IMR-90 (cell line): ENCODE results near the gene TEC. TPM values are rescaled to one million over a fixed set of nuclear protein-coding genes. Genes with fewer than 3 reads are reported as not detected.

Experiments
- ATAC-seq: fragments of 200-7000 bp; cut with Tn5 transposase; 2 replicates; pipeline ENCODE4 v1.9.1; 2020; ENCODE audit warnings: low read depth, mild to moderate bottlenecking, moderate library complexity
- BruUV-seq: library from RNA; stranded (reverse); fragments of 400-500 nt; replicated peaks from 2 replicates; lab custom pipeline; 2021; lab: Mats Ljungman, UMichigan
- CTCF ChIA-PET: fragments of 300-600 bp; formaldehyde crosslinking; extraction: SDS; loops from one replicate; lab custom pipeline; 2021; ENCODE audit warnings: antibody characterized with exemption; lab: Yijun Ruan, JAX
- POLR2A ChIA-PET: fragments of 300-600 bp; sonication (Branson Sonifier 250); formaldehyde crosslinking; loops from one replicate; lab custom pipeline; 2022; ENCODE audit warnings: antibody characterized with exemption; ENCODE audit not compliant: unreplicated experiment; lab: Charles Lee
- DNase-seq: peaks from one replicate; pipeline ENCODE4 v3.0.0; 2013
- H2AFZ ChIP-seq: replicated peaks from 2 replicates; pipeline ENCODE3; 2013; ENCODE audit warnings: low read length, mild to moderate bottlenecking; ENCODE audit not compliant: poor library complexity
- H2AK5ac ChIP-seq: 2 replicates; pipeline ENCODE4 v1.6.1; 2013; ENCODE audit warnings: low read depth, low read length, inconsistent platforms
- H2AK9ac ChIP-seq: replicated peaks from 2 replicates; pipeline ENCODE3; 2013; ENCODE audit warnings: mild to moderate bottlenecking, low read depth, low read length, moderate library complexity; ENCODE audit not compliant: poor library complexity
- H2BK120ac ChIP-seq: 2 replicates; pipeline ENCODE4 v1.6.1; 2013; ENCODE audit warnings: low read depth, low read length, inconsistent platforms
- H2BK15ac ChIP-seq: 3 replicates; pipeline ENCODE4 v1.6.1; 2013; ENCODE audit warnings: low read depth, low read length, inconsistent platforms
- H2BK20ac ChIP-seq: 2 replicates; pipeline ENCODE4 v1.6.1; 2013; ENCODE audit warnings: low read depth, mild to moderate bottlenecking, inconsistent platforms, low read length, moderate library complexity
- H2BK5ac ChIP-seq: 2 replicates; pipeline ENCODE4 v1.6.1; 2013; ENCODE audit warnings: mild to moderate bottlenecking, low read depth, low read length, inconsistent platforms; ENCODE audit not compliant: poor library complexity, severe bottlenecking
- H3K14ac ChIP-seq: replicated peaks from 2 replicates; pipeline ENCODE4 v1.6.1; 2013; ENCODE audit warnings: low read depth, low read length, inconsistent platforms
- H3K18ac ChIP-seq: 2 replicates; pipeline ENCODE4 v1.6.1; 2013; ENCODE audit warnings: low read depth, low read length, control low read depth
- H3K23ac ChIP-seq: 2 replicates; pipeline ENCODE4 v1.6.1; 2013; ENCODE audit warnings: low read depth, low read length, inconsistent platforms
- H3K27ac ChIP-seq: 2 replicates; pipeline ENCODE4 v1.5.1; 2013; ENCODE audit warnings: mild to moderate bottlenecking, control low read depth, low read length; ENCODE audit not compliant: insufficient read depth
- H3K27me3 ChIP-seq: 2 replicates; pipeline ENCODE4 v1.6.1; 2013; ENCODE audit warnings: low read length; ENCODE audit not compliant: control insufficient read depth, insufficient read depth
- H3K36me3 ChIP-seq: 2 replicates; pipeline ENCODE4 v1.6.1; 2013; ENCODE audit warnings: low read length, mixed read lengths; ENCODE audit not compliant: control insufficient read depth, insufficient read depth
- H3K4ac ChIP-seq: 2 replicates; pipeline ENCODE4 v1.6.1; 2013; ENCODE audit warnings: low read depth, low read length, inconsistent platforms
- H3K4me1 ChIP-seq: 2 replicates; pipeline ENCODE4 v1.6.1; 2013; ENCODE audit warnings: low read length, mixed read lengths; ENCODE audit not compliant: control insufficient read depth, insufficient read depth
- H3K4me2 ChIP-seq: 2 replicates; pipeline ENCODE4 v1.6.1; 2013; ENCODE audit warnings: low read depth, mild to moderate bottlenecking, control low read depth, low read length, moderate library complexity
- H3K4me3 ChIP-seq: 2 replicates; pipeline ENCODE4 v1.5.1; 2013; ENCODE audit warnings: low read depth, mild to moderate bottlenecking, control low read depth, low read length, moderate library complexity; ENCODE audit not compliant: insufficient read depth
- H3K56ac ChIP-seq: 2 replicates; pipeline ENCODE4 v1.6.1; 2013; ENCODE audit warnings: low read length, inconsistent platforms; ENCODE audit not compliant: insufficient read depth; ENCODE audit errors: extremely low read depth
- H3K79me1 ChIP-seq, 2 experiments: 2 replicates each; pipeline ENCODE4 v1.6.1; 2013; ENCODE audit warnings: low read length in 2 of 2, inconsistent platforms in 1 of 2, low read depth in 1 of 2
- H3K9ac ChIP-seq: 2 replicates; pipeline ENCODE4 v1.6.1; 2013; ENCODE audit warnings: low read depth, low read length, control low read depth
- H3K9me1 ChIP-seq: 2 replicates; pipeline ENCODE4 v1.6.1; 2013; ENCODE audit warnings: low read length, inconsistent platforms; ENCODE audit not compliant: insufficient read depth
- H3K9me3 ChIP-seq: 2 replicates; pipeline ENCODE4 v1.6.1; 2013; ENCODE audit warnings: low read length; ENCODE audit not compliant: control insufficient read depth, insufficient read depth
- H4K20me1 ChIP-seq: 2 replicates; pipeline ENCODE4 v1.6.1; 2013; ENCODE audit warnings: low read length, inconsistent platforms; ENCODE audit not compliant: insufficient read depth
- H4K5ac ChIP-seq: 2 replicates; pipeline ENCODE4 v1.6.1; 2013; ENCODE audit warnings: mild to moderate bottlenecking, low read depth, low read length, control low read depth
- H4K8ac ChIP-seq, 2 experiments: 2 replicates each; pipeline ENCODE4 v1.6.1; 2013; ENCODE audit warnings: low read depth in 2 of 2, low read length in 2 of 2, control low read depth in 1 of 2, inconsistent platforms in 1 of 2
- H4K91ac ChIP-seq: 2 replicates; pipeline ENCODE4 v1.6.1; 2013; ENCODE audit warnings: low read depth, low read length, inconsistent platforms; ENCODE audit not compliant: insufficient read depth
- BHLHE40 ChIP-seq: fragments of 150-350 bp; IDR thresholded peaks from 2 replicates; pipeline ENCODE4 v1.6.1; 2016; ENCODE audit warnings: mild to moderate bottlenecking, low read depth, low read length
- CEBPB ChIP-seq: IDR thresholded peaks from 2 replicates; pipeline ENCODE4 v1.6.1; 2012; ENCODE audit warnings: low read depth, low read length, improper control_type of control experiment
- CHD1 ChIP-seq: IDR thresholded peaks from 2 replicates; pipeline ENCODE4 v1.6.1; 2012; ENCODE audit warnings: low read depth, low read length, improper control_type of control experiment
- MAFK ChIP-seq: IDR thresholded peaks from 2 replicates; pipeline ENCODE4 v1.6.1; 2012; ENCODE audit warnings: low read depth, low read length, improper control_type of control experiment
- MXI1 ChIP-seq: IDR thresholded peaks from 2 replicates; pipeline ENCODE4 v1.6.1; 2012; ENCODE audit warnings: low read depth, mild to moderate bottlenecking, low read length, moderate library complexity, borderline replicate concordance
- NFE2L2 ChIP-seq: fragments of 150-350 bp; IDR thresholded peaks from 2 replicates; pipeline ENCODE4 v1.6.1; 2016; ENCODE audit warnings: low read depth, mild to moderate bottlenecking, low read length
- RAD21 ChIP-seq: IDR thresholded peaks from 2 replicates; pipeline ENCODE4 v1.6.1; 2012; ENCODE audit warnings: low read length, improper control_type of control experiment
- RCOR1 ChIP-seq: IDR thresholded peaks from 2 replicates; pipeline ENCODE4 v1.6.1; 2012; ENCODE audit warnings: mild to moderate bottlenecking, low read length, improper control_type of control experiment; ENCODE audit not compliant: insufficient replicate concordance
- SMC3 ChIP-seq: fragments of 150-350 bp; IDR thresholded peaks from 2 replicates; pipeline ENCODE4 v1.6.1; 2016; ENCODE audit warnings: low read depth, mild to moderate bottlenecking, antibody characterized with exemption, low read length, moderate library complexity
- WGBS, 2 experiments: methylation state at CpG; one replicate each; pipeline versions ENCODE4 v1.1.5 to v1.1.7; 2013; ENCODE audit warnings: missing lambda C conversion rate in 2 of 2; ENCODE audit not compliant: insufficient read length in 1 of 2; ENCODE audit errors: extremely low coverage in 2 of 2; 5-methylcytosine and 5-hydroxymethylcytosine counted together
- dilution Hi-C: fragments of 300-500 bp; cut with HindIII; formaldehyde crosslinking; loops from one replicate; pipeline ENCODE4 v1.14.3; 2018; ENCODE audit warnings: low sequenced_read_pairs; ENCODE audit not compliant: unreplicated experiment
- in situ Hi-C: fragments of 300-500 bp; cut with MboI; formaldehyde crosslinking; loops from 3 replicates; pipeline ENCODE4 v1.14.3; 2019; ENCODE audit warnings: low sequenced_read_pairs, inconsistent platforms, mixed read lengths
- intact Hi-C: fragments of 100-400 bp; cut with micrococcal nuclease; formaldehyde crosslinking; loops from 2 replicates; pipeline ENCODE4 v1.10.0; 2022
- polyA plus RNA-seq, 3 experiments: library from polyadenylated mRNA; depleted of rRNA; stranded (reverse); fragments of >200 nt; gene quantifications; 2 replicates each; pipeline ENCODE4 v1.2.3, GENCODE V29; 2012; ENCODE audit warnings: low replicate concordance in 1 of 3
- total RNA-seq: library from RNA; depleted of rRNA; stranded (reverse); fragments of >200 nt; gene quantifications from 2 replicates; pipeline ENCODE4 v1.2.3, GENCODE V29; 2012
- TF ChIP-seq, protein P1 (sequence below): fragments of 150-350 bp; IDR thresholded peaks from 2 replicates; pipeline ENCODE4 v1.6.1; 2017; ENCODE audit warnings: mild to moderate bottlenecking, antibody characterized with exemption, low read length, low read depth

The TEC gene
- total and polyA plus RNA-seq, 2 of the 4 experiments (the other 2 are of a cell fraction) = 0.39 to 0.54 TPM

GRCh38 chr4:48254381-48255071, 15.1 kb downstream of the TEC start:
- Histone ChIP-seq H3K27ac (no peak overlapping the region), H2AK9ac (no peak overlapping the region), H3K4me2 (no peak overlapping the region), H3K9ac (no peak overlapping the region), H3K27me3 (no peaks in the 10 kb centered on the region; the same call in 1 of the 2 replicates), H2AFZ (peak overlapping the region; percentile 45), H3K23ac (no peak overlapping the region), H3K56ac (no peak overlapping the region), H3K9me1 (no peaks in the 10 kb centered on the region; the same call in 1 of the 2 replicates), H3K18ac (no peak overlapping the region), H3K14ac (0 out of 2 replicates have a peak overlapping the region, but pooled peaks have one; percentile 73), H3K4me1 (peaks cover 2% of the 10 kb centered on the region; the same call in 1 of the 2 replicates), H3K4me3 (no peak overlapping the region), H3K36me3 (no peaks in the 10 kb centered on the region), H2BK120ac (no peak overlapping the region), H3K9me3 (no peaks in the 10 kb centered on the region), H4K5ac (no peak overlapping the region), H2AK5ac (no peak overlapping the region), H4K8ac (no peak overlapping the region), H2BK20ac (no peak overlapping the region), H2BK15ac (no peak overlapping the region), H4K91ac (no peak overlapping the region), H2BK5ac (no peak overlapping the region), H4K20me1 (no peaks in the 10 kb centered on the region), H3K4ac (no peak overlapping the region), H3K79me1 (no peaks in the 10 kb centered on the region)
- ChIA-PET POLR2A (no interaction called here), CTCF (no interaction called here)
- in situ Hi-C loops = no loop called here
- WGBS, 2 experiments = 20% methylated on average over 1 of the region's 6 CpGs; no CpG with 5 or more reads in 1 of the 2 experiments
- no peak for TF ChIP-seq RCOR1
- no peak for TF ChIP-seq MXI1
- no peak for TF ChIP-seq BHLHE40
- no peak for TF ChIP-seq NFE2L2
- no peak for TF ChIP-seq CEBPB
- no peak for TF ChIP-seq MAFK
- TF ChIP-seq SMC3 = no peak
- TF ChIP-seq CHD1 = no peak
- no peak for TF ChIP-seq RAD21
- TF ChIP-seq, protein P1, sequence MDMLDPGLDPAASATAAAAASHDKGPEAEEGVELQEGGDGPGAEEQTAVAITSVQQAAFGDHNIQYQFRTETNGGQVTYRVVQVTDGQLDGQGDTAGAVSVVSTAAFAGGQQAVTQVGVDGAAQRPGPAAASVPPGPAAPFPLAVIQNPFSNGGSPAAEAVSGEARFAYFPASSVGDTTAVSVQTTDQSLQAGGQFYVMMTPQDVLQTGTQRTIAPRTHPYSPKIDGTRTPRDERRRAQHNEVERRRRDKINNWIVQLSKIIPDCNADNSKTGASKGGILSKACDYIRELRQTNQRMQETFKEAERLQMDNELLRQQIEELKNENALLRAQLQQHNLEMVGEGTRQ = no peak
- ATAC-seq = peak; percentile 87
- peak; percentile 82 for DNase-seq
- dilution Hi-C loops = no loop called here
- intact Hi-C loops = no loop called here
- BruUV-seq = no TSS peak
